ENCODE results near the gene SENP3.

- no peak for TF ChIP-seq CTCF (optimal IDR thresholded peaks at IDR 0.05 in 1 of 3, IDR thresholded peaks at IDR 0.05 in 1 of 3, conservative IDR thresholded peaks at IDR 0.05 in 1 of 3; ENCODE audit: extremely low read depth in 1 of 3, insufficient read depth in 2 of 3, low read length in 3 of 3)
- no peak for TF ChIP-seq EZH2 (IDR thresholded peaks at IDR 0.05; ENCODE audit: low read length)
Observed at GRCh38 chr17:7580604-7581575, 19.2 kb downstream of the SENP3 start.
